Nephron (organoid): ENCODE data around the gene GLT8D2.

Experiments
- H3K27ac Mint-ChIP-seq, 3 experiments: 2 replicates each; pipeline ENCODE4 v1.8.0; 2020; ENCODE audit warnings: mixed read lengths in 3 of 3, mild to moderate bottlenecking in 2 of 3, moderate library complexity in 1 of 3
- H3K27me3 Mint-ChIP-seq: 2 replicates; pipeline ENCODE4 v1.8.0; 2021; ENCODE audit warnings: low read depth, mild to moderate bottlenecking, moderate library complexity, mixed read lengths
- H3K36me3 Mint-ChIP-seq: 2 replicates; pipeline ENCODE4 v1.8.0; 2020; ENCODE audit warnings: low read depth, mixed read lengths
- H3K4me1 Mint-ChIP-seq: 2 replicates; pipeline ENCODE4 v1.8.0; 2020; ENCODE audit warnings: mixed read lengths
- H3K4me3 Mint-ChIP-seq, 3 experiments: 2 replicates each; pipeline ENCODE4 v1.8.0; 2020; ENCODE audit warnings: mild to moderate bottlenecking in 3 of 3, mixed read lengths in 3 of 3, moderate library complexity in 2 of 3
- H3K9me3 Mint-ChIP-seq: 2 replicates; pipeline ENCODE4 v1.8.0; 2020; ENCODE audit warnings: mixed read lengths
- TF ChIP-seq, protein P1 (sequence below), 3 experiments: fragments of 200-600 bp; sonication (generic); IDR thresholded peaks; one replicate each; pipeline ENCODE4 v1.5.0; 2021; ENCODE audit warnings: antibody characterized with exemption in 3 of 3; ENCODE audit not compliant: unreplicated experiment in 3 of 3

The GLT8D2 gene

DNA sequence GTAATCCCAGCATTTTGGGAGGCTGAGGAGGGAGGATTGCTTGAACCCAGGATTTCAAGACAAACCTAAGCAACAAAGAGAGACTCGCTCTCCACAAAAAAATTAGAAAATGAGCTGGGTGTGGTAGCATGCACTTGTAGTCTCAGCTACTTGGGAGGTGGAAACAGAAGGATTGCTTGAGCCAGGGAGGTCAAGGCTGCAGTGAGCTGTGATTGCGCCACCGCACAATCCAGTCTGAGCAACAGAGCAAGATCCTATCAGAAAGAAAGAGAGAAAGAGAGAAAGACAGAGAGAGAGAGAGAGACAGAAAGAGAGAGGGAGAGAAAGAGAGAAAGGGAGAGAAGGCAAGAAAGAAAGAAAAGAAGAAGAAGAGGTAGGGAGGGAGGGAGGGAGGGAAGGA, 47.3 kb downstream of the GLT8D2 start:
- TF ChIP-seq, protein P1, sequence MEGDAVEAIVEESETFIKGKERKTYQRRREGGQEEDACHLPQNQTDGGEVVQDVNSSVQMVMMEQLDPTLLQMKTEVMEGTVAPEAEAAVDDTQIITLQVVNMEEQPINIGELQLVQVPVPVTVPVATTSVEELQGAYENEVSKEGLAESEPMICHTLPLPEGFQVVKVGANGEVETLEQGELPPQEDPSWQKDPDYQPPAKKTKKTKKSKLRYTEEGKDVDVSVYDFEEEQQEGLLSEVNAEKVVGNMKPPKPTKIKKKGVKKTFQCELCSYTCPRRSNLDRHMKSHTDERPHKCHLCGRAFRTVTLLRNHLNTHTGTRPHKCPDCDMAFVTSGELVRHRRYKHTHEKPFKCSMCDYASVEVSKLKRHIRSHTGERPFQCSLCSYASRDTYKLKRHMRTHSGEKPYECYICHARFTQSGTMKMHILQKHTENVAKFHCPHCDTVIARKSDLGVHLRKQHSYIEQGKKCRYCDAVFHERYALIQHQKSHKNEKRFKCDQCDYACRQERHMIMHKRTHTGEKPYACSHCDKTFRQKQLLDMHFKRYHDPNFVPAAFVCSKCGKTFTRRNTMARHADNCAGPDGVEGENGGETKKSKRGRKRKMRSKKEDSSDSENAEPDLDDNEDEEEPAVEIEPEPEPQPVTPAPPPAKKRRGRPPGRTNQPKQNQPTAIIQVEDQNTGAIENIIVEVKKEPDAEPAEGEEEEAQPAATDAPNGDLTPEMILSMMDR (IDR thresholded peaks at IDR 0.05; ENCODE audit: unreplicated experiment in 3 of 3), result no peak
- no peak overlapping the region for H3K4me3 Mint-ChIP-seq
- peaks cover 35% of the 10 kb centered on the region for H3K4me1 Mint-ChIP-seq
- H3K9me3 Mint-ChIP-seq, result peaks cover 9% of the 10 kb centered on the region
- H3K27me3 Mint-ChIP-seq, result no peaks in the 10 kb centered on the region
- H3K36me3 Mint-ChIP-seq, result peaks cover 9% of the 10 kb centered on the region
- no peak overlapping the region for H3K27ac Mint-ChIP-seq

DNA sequence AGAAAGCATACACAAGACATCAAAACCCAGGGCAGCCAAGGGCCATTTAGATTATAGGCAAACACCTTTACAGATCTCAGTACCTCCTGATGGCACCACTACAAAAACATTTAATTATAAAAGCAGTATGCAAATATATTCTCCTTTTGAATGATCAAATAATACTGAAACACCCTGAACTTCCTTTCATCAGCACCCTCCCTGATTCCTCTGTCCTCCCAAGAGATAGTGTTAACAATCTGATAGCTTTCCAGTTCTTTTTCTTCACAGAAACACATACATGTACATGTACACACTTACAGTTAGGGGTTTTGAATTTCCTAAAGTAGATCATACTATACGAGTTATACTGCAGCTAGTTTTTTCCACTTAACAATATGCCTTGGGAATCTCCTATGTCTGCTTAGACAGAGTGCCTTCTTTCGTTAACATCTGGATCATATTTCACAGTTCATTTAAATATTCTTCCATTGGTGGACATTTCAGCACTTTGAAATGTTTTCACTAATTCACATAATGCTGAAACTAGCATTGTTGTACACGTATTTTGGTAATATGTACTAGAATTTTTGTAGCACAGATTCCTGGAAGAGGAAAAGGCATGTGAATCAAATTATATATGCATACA, 49.1 kb downstream of the GLT8D2 start:
- Mint-ChIP-seq H3K4me3 (no peak overlapping the region), H3K27ac (peak overlapping the region in 2 of 3 experiments; percentile 18 to 23), H3K36me3 (peaks cover 4% of the 10 kb centered on the region), H3K27me3 (no peaks in the 10 kb centered on the region), H3K4me1 (peaks cover 34% of the 10 kb centered on the region), H3K9me3 (peaks cover 3% of the 10 kb centered on the region)
- TF ChIP-seq, protein P1 (IDR thresholded peaks at IDR 0.05; ENCODE audit: unreplicated experiment in 3 of 3), result no peak

DNA sequence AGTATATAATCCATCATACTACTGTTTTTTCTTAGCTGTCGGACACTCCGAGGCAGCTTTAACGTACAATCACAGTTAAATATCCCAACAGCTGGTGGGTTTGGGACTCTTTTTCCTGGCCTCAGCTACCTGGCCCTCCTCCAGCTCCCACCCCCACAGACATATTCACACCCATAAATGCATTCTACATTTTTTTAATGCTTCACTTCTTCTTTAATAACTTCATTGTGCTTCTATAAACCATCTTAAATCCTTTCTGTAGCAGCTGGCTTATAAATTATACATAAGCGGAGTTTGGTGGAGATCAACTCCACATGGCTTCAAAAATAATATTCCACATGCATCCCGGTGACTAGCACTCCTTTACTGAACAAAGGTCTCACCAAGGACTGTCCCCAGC, 51.0 kb downstream of the GLT8D2 start:
- peak overlapping the region in 2 of 3 experiments; percentile 5 to 8 for H3K4me3 Mint-ChIP-seq
- TF ChIP-seq, protein P1 (IDR thresholded peaks at IDR 0.05; ENCODE audit: unreplicated experiment in 3 of 3), result no peak
- no peaks in the 10 kb centered on the region for H3K9me3 Mint-ChIP-seq
- peaks cover 34% of the 10 kb centered on the region for H3K4me1 Mint-ChIP-seq
- peaks cover 4% of the 10 kb centered on the region for H3K36me3 Mint-ChIP-seq
- H3K27me3 Mint-ChIP-seq, result no peaks in the 10 kb centered on the region
- H3K27ac Mint-ChIP-seq, result peak overlapping the region; percentile 24 to 84 (median 63)

DNA sequence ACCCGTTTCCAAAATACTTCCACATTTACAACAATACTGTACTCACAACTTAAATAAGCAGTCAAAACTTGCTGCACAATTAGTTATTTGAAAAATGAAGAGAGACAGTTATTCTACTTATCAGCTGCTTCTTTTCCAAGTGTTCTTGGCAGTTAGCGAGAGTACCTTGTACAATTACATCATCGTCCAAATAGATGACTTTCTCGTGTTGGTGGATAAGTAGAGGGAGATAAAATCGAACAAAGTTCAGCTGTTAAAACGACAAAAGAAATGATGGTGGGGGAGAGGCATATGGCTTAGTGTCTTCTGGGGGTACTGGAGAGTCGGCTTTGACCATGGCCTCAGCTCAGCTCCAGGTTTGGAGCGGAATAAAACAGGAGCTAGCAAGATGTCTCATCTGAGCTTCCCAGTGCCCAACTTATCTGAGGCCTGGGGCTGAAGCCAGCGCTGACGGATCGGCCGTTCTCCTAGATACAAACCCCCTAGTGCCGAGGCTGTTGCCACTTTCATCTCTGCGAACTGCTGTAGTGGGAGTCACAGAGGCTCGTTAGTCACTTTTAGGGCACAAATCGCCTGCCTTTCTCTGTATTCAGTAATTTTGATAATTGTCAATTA, 52.6 kb downstream of the GLT8D2 start:
- peaks cover 4% of the 10 kb centered on the region for H3K36me3 Mint-ChIP-seq
- H3K4me1 Mint-ChIP-seq, result peaks cover 34% of the 10 kb centered on the region
- TF ChIP-seq, protein P1 (IDR thresholded peaks at IDR 0.05; ENCODE audit: unreplicated experiment in 3 of 3), result no peak
- H3K27me3 Mint-ChIP-seq, result no peaks in the 10 kb centered on the region
- peak overlapping the region in 2 of 3 experiments; percentile 58 to 72 for H3K27ac Mint-ChIP-seq
- no peaks in the 10 kb centered on the region for H3K9me3 Mint-ChIP-seq
- H3K4me3 Mint-ChIP-seq, result peak overlapping the region in 2 of 3 experiments; percentile 4 to 19

DNA sequence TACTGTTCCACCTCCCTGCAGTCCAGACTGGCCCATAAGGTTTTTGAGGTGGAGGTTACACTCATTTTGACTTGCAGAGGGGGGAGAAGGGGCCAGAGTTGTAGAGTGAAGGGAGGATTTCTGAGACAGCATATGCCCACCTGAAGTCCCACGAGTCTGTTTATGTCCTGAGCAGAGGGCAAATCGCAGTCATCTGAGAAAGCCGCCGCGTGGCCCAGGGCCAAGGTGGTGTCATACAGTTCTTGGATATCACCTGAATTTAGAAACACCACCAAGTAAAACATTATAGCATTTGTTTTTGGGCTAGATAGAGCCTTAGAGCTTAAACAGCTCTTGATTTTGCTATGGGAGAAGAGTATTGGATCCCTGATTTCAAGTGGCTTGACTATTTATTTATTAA, 53.4 kb downstream of the GLT8D2 start:
- peaks cover 34% of the 10 kb centered on the region for H3K4me1 Mint-ChIP-seq
- no peaks in the 10 kb centered on the region for H3K27me3 Mint-ChIP-seq
- H3K27ac Mint-ChIP-seq, result no peak overlapping the region
- TF ChIP-seq, protein P1 (IDR thresholded peaks at IDR 0.05; ENCODE audit: unreplicated experiment in 3 of 3), result no peak
- H3K36me3 Mint-ChIP-seq, result peaks cover 4% of the 10 kb centered on the region
- H3K4me3 Mint-ChIP-seq, result no peak overlapping the region
- no peaks in the 10 kb centered on the region for H3K9me3 Mint-ChIP-seq

DNA sequence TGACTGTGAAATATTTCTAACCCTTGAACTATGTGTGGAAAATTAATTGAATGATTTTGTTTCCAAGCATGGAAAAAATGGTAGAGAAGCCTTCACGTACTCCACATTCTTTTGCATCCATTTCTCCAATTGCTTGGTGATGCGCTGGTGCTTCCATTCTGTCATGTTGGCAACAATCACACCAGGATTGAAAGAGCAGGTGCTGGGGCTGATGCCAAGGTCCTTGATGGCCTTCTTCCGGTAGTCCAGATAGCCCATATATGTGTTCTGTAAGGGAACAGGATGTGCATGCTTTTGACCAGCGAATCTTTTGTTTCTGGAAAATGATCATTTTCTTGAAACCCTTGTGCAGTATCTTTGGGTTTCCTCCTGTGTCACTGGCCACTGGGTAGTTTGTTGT, 55.8 kb downstream of the GLT8D2 start:
- H3K4me3 Mint-ChIP-seq, result no peak overlapping the region
- no peak overlapping the region for H3K27ac Mint-ChIP-seq
- peaks cover 19% of the 10 kb centered on the region for H3K4me1 Mint-ChIP-seq
- TF ChIP-seq, protein P1 (IDR thresholded peaks at IDR 0.05; ENCODE audit: unreplicated experiment in 3 of 3), result no peak
- H3K9me3 Mint-ChIP-seq, result no peaks in the 10 kb centered on the region
- H3K36me3 Mint-ChIP-seq, result peaks cover 6% of the 10 kb centered on the region
- no peaks in the 10 kb centered on the region for H3K27me3 Mint-ChIP-seq
